Measurements from ENCODE around the gene ADAMTS17.

- TF ChIP-seq CTCF (IDR thresholded peaks at IDR 0.05; ENCODE audit: borderline replicate concordance, extremely low read depth, low read length, poor library complexity, severe bottlenecking) (no peak), EZH2 (IDR thresholded peaks at IDR 0.05; ENCODE audit: borderline replicate concordance, low read depth, low read length, severe bottlenecking) (no peak)
These were observed 247.7 kb downstream of the ADAMTS17 start for GRCh38 chr15:100094127-100094510.
